Fibroblast of the aortic adventitia (primary cell): ENCODE data around the gene PSEN1. TPM values are rescaled to one million over a fixed set of nuclear protein-coding genes. Genes with fewer than 3 reads are reported as not detected.

ENCODE experiments used
- DNase-seq: peaks from one replicate; pipeline ENCODE4 v3.0.0-alpha.2; 2010; ENCODE audit warnings: low read depth
- H3K4me3 ChIP-seq: 2 replicates; pipeline ENCODE4 v1.5.1; 2011; ENCODE audit warnings: low read depth, mild to moderate bottlenecking, control low read depth, low read length, moderate library complexity
- total RNA-seq: library from RNA; depleted of rRNA; stranded (reverse); fragments of >200 nt; gene quantifications from 2 replicates; pipeline ENCODE4 v1.2.3, GENCODE V29; 2012; ENCODE audit warnings: low replicate concordance
- TF ChIP-seq, protein P1 (sequence below): IDR thresholded peaks from 2 replicates; pipeline ENCODE4 v1.5.1; 2011; ENCODE audit warnings: mild to moderate bottlenecking, low read length, control low read depth, inconsistent platforms; ENCODE audit not compliant: insufficient read depth

PSEN1 gene
- total RNA-seq, 1 donor: 55.0 TPM

DNA sequence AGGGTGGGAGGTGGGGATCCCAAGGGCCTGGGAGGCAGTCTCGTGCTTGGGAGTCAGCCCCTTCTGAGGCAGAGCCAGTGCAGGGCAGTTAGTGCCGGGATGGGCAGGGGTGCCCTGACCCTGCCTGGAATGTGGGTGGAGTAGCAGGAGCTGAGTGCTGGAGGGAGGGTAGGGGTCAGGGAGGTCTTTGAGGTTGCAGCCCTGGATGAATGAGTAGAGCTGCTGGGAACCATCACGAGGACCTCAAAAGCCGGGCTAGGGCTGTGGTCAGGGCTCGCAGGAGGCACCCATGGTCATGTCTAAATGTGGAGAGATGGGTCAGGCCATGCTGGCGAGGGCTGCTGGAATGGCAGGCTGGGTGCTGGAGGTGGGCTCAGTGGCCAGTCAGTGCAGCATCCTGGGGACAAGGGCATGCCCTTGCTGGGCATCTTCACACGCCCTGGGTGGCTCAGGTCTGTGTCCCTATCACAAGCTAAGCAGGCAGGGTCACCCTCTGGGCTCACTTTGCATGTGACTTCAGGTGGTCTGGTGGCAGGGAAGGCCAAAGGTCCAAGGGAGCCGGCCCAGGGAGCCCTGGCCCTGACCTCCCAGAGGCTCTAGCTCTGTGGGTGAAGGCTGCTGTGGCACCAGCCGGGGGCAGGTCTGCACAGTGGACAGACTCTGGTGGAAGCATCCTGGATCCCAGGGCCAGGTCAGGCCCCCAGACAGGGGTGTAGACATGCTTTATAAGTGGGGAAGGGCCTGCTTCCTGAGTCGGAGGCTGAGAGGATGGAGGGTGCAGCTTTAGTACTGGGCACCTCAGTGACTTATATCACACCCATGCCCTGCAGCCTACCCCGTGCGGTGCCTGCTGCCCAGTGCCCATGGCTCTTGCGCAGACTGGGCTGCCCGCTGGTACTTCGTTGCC is 125.5 kb downstream of the PSEN1 start:
- no peak for DNase-seq
- TF ChIP-seq, protein P1, sequence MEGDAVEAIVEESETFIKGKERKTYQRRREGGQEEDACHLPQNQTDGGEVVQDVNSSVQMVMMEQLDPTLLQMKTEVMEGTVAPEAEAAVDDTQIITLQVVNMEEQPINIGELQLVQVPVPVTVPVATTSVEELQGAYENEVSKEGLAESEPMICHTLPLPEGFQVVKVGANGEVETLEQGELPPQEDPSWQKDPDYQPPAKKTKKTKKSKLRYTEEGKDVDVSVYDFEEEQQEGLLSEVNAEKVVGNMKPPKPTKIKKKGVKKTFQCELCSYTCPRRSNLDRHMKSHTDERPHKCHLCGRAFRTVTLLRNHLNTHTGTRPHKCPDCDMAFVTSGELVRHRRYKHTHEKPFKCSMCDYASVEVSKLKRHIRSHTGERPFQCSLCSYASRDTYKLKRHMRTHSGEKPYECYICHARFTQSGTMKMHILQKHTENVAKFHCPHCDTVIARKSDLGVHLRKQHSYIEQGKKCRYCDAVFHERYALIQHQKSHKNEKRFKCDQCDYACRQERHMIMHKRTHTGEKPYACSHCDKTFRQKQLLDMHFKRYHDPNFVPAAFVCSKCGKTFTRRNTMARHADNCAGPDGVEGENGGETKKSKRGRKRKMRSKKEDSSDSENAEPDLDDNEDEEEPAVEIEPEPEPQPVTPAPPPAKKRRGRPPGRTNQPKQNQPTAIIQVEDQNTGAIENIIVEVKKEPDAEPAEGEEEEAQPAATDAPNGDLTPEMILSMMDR: no peak
- H3K4me3 ChIP-seq: no peak overlapping the region

- TF ChIP-seq, protein P1: no peak
- H3K4me3 ChIP-seq: no peak overlapping the region
- no peak for DNase-seq
These were observed 126.3 kb downstream of the PSEN1 start for GRCh38 chr14:73262427-73263183.

- H3K4me3 ChIP-seq: no peak overlapping the region
- DNase-seq: no peak
- TF ChIP-seq, protein P1: no peak
These were observed 127.3 kb downstream of the PSEN1 start for GRCh38 chr14:73263606-73264005.

- H3K4me3 ChIP-seq: no peak overlapping the region
- DNase-seq: no peak
- TF ChIP-seq, protein P1: no peak
These were observed 128.0 kb downstream of the PSEN1 start for GRCh38 chr14:73264080-73264884.

GRCh38 chr14:73264885-73265720 is 128.8 kb downstream of the PSEN1 start:
- TF ChIP-seq, protein P1: no peak
- H3K4me3 ChIP-seq: no peak overlapping the region
- no peak for DNase-seq

DNA sequence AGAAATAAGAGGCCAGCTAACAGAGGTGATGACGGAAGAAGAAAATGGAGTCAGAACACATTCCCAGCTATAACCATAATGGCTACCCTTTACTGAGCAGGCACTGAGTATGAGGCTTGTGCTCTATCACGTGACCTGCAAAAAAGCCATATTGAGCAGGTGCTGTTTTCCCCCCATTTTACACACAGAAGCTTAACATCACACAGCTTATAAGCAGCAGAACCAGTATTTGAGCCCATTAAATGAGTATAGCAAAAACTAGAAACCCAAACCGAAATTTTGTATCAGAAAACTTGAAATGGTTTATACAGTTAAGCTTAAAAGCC is 129.4 kb downstream of the PSEN1 start:
- H3K4me3 ChIP-seq: no peak overlapping the region
- TF ChIP-seq, protein P1: no peak
- DNase-seq: no peak
